ENCODE measurements around the gene TPK1.

The TPK1 gene

DNA sequence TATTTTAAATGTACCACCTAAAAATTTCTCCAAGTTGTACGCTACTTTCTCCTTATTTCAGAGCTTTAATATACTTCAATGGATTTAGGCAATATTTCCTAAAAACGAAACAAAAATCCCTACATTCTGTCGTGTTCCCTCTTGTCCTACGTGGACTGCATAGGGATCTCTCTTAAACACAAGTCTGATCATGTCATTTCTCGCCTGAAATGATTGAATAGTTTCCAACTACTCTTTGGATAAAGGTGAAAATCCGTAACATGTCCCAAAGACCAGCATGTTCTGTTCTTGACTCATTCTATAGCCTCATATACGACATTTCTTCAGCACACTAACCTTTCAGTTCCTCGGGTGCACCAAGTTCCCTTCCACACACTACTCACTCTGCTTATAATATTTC, 17.7 kb upstream of the TPK1 start:
- H3K4me1 ChIP-seq (ENCODE audit: control insufficient read depth, insufficient read depth, low read length), result no peaks in the 10 kb centered on the region
- POLR2A ChIA-PET, result no interaction called here
- no peak for TF ChIP-seq ZNF558 (tag by site-specific recombination; IDR thresholded peaks at IDR 0.05)
- TF ChIP-seq, protein P1, sequence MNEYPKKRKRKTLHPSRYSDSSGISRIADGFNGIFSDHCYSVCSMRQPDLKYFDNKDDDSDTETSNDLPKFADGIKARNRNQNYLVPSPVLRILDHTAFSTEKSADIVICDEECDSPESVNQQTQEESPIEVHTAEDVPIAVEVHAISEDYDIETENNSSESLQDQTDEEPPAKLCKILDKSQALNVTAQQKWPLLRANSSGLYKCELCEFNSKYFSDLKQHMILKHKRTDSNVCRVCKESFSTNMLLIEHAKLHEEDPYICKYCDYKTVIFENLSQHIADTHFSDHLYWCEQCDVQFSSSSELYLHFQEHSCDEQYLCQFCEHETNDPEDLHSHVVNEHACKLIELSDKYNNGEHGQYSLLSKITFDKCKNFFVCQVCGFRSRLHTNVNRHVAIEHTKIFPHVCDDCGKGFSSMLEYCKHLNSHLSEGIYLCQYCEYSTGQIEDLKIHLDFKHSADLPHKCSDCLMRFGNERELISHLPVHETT (tag by site-specific recombination; IDR thresholded peaks at IDR 0.05), result no peak
- TF ChIP-seq ZNF777 (tag by site-specific recombination; IDR thresholded peaks at IDR 0.05; ENCODE audit: borderline replicate concordance), result no peak
- no peak for TF ChIP-seq ZNF311 (tag by site-specific recombination; IDR thresholded peaks at IDR 0.05; ENCODE audit: borderline replicate concordance)
- CTCF ChIA-PET, result interaction anchor here (0.7 kb wide), 1 partner anchor 8 kb away, joined by 4 read pairs; no protein-coding TSS in a partner anchor
- H3K4me3 ChIP-seq (ENCODE audit: low read depth, low read length), result no peak overlapping the region
- H3K36me3 ChIP-seq (ENCODE audit: control insufficient read depth in 2 of 2, insufficient read depth in 1 of 2, low read length in 2 of 2), result no peaks in the 10 kb centered on the region
- no peak overlapping the region for H3K27ac ChIP-seq (ENCODE audit: extremely low read depth, low read depth, low read length)
- no peaks in the 10 kb centered on the region for H3K9me3 ChIP-seq (ENCODE audit: control insufficient read depth, insufficient read depth, low read depth, low read length)

DNA sequence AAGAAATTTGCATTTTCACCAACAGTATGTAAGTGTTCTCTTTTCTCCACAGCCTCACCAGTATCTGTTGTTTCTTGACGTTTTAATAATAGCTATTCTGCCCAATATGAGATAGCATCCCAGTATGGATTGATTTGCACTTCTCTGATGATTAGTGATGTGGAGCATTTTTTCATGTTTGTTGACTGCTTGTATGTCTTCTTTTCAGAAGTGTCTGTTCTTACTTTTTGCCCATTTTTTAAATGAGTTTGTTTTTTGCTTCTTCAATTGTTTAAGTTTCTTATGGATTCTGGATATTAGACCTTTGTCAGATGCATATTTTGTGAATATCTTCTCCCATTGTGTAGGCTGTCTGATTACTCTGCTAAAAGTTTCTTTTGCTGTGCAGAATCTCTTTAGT, 12.2 kb upstream of the TPK1 start:
- ChIA-PET POLR2A (no interaction called here), CTCF (no interaction called here)
- TF ChIP-seq ZNF280C (tag by site-specific recombination; IDR thresholded peaks at IDR 0.05) (no peak), ZNF24 (tag by site-specific recombination; IDR thresholded peaks at IDR 0.05) (no peak), ZNF366 (tag by site-specific recombination; conservative IDR thresholded peaks at IDR 0.05) (no peak), ZNF548 (tag by site-specific recombination; IDR thresholded peaks at IDR 0.05) (no peak), ZNF221 (tag by site-specific recombination; IDR thresholded peaks at IDR 0.05; ENCODE audit: borderline replicate concordance) (no peak), PRDM4 (tag by site-specific recombination; IDR thresholded peaks at IDR 0.05) (no peak), ZNF148 (tag by site-specific recombination; IDR thresholded peaks at IDR 0.05; ENCODE audit: borderline replicate concordance) (no peak), ZBTB48 (tag by site-specific recombination; IDR thresholded peaks at IDR 0.05) (no peak), ZNF837 (tag by site-specific recombination; IDR thresholded peaks at IDR 0.05) (no peak), ZNF785 (tag by site-specific recombination; IDR thresholded peaks at IDR 0.05) (no peak), ZNF48 (tag by site-specific recombination; IDR thresholded peaks at IDR 0.05) (no peak), ZNF223 (tag by site-specific recombination; IDR thresholded peaks at IDR 0.05) (no peak), ZNF174 (tag by site-specific recombination; IDR thresholded peaks at IDR 0.05) (no peak), ZBTB21 (tag by site-specific recombination; IDR thresholded peaks at IDR 0.05) (no peak)
- no peak overlapping the region for H3K27ac ChIP-seq (ENCODE audit: extremely low read depth, low read depth, low read length)
- H3K9me3 ChIP-seq (ENCODE audit: control insufficient read depth, insufficient read depth, low read depth, low read length), result no peaks in the 10 kb centered on the region
- no peak overlapping the region for H3K4me3 ChIP-seq (ENCODE audit: low read depth, low read length)
- no peaks in the 10 kb centered on the region for H3K36me3 ChIP-seq (ENCODE audit: control insufficient read depth in 2 of 2, insufficient read depth in 1 of 2, low read length in 2 of 2)
- no peaks in the 10 kb centered on the region for H3K4me1 ChIP-seq (ENCODE audit: control insufficient read depth, insufficient read depth, low read length)

Measured in HEK293 (cell line).